Left lung (tissue), 10 donors: ENCODE results near the gene NR5A2. TPM values are rescaled to one million over a fixed set of nuclear protein-coding genes. Genes with fewer than 3 reads are reported as not detected.

Source experiments
- ATAC-seq: fragments of 200-7000 bp; cut with Tn5 transposase; one replicate; pipeline ENCODE4 v1.9.1; 2020; ENCODE audit warnings: moderate library complexity
- DNase-seq, 4 donors: peaks; one replicate each; pipeline ENCODE4 v3.0.0-alpha.2; 2013 to 2020
- H3K27ac ChIP-seq, 2 donors: fragments of 200-600 bp; sonication (generic) in 1 of 2; one replicate each; pipeline versions ENCODE4 v1.5.0 to v1.8.0; 2020 to 2021
- H3K27me3 ChIP-seq, 2 donors: fragments of 200-600 bp; sonication (generic) in 1 of 2; one replicate each; pipeline versions ENCODE4 v1.5.0 to v1.8.0; 2020 to 2021
- H3K36me3 ChIP-seq, 2 donors: fragments of 200-600 bp; sonication (generic) in 1 of 2; one replicate each; pipeline versions ENCODE4 v1.5.0 to v1.8.0; 2020 to 2021
- H3K4me1 ChIP-seq, 2 donors: fragments of 200-600 bp; one replicate each; pipeline ENCODE4 v1.8.0; 2021
- H3K4me3 ChIP-seq, 2 donors: fragments of 200-600 bp; sonication (generic) in 1 of 2; one replicate each; pipeline versions ENCODE4 v1.5.0 to v1.8.0; 2020 to 2021; ENCODE audit warnings: mild to moderate bottlenecking in 1 of 2
- H3K9me3 ChIP-seq, 2 donors: fragments of 200-600 bp; sonication (generic) in 1 of 2; one replicate each; pipeline versions ENCODE4 v1.5.0 to v1.8.0; 2020 to 2021
- intact Hi-C, 2 donors: fragments of 100-400 bp; cut with DNase I; formaldehyde crosslinking; loops; one replicate each; pipeline versions ENCODE4 v1.11.2 to v1.14.2; 2022
- polyA plus RNA-seq, 6 donors: library from polyadenylated mRNA; unstranded; fragments of 120-200 nt; gene quantifications; one replicate each; pipeline ENCODE4 v1.2.1, GENCODE V29; 2013; ENCODE audit not compliant: insufficient read length in 6 of 6
- total RNA-seq, 2 donors: library from RNA; stranded (reverse); fragmentation: NEBNext Ultra II Directional; extraction: Animal tissue kit (Norgen Biotek cat#: 25700); gene quantifications; one replicate each; pipeline ENCODE4 v1.2.1, GENCODE V29; 2021
- TF ChIP-seq, protein P1 (sequence below), 2 donors: fragments of 200-600 bp; sonication (generic) in 1 of 2; IDR thresholded peaks; one replicate each; pipeline versions ENCODE4 v1.5.0 to v1.8.0; 2021; ENCODE audit warnings: antibody characterized with exemption in 2 of 2
- donor health status: DM: no; HTN: yes; CAD: no.
- donor health status: DM: no; HTN: no; CAD: no.

Gene NR5A2
- total and polyA plus RNA-seq, 8 donors, result 2.8 to 10.7 (median 8.2) TPM

DNA sequence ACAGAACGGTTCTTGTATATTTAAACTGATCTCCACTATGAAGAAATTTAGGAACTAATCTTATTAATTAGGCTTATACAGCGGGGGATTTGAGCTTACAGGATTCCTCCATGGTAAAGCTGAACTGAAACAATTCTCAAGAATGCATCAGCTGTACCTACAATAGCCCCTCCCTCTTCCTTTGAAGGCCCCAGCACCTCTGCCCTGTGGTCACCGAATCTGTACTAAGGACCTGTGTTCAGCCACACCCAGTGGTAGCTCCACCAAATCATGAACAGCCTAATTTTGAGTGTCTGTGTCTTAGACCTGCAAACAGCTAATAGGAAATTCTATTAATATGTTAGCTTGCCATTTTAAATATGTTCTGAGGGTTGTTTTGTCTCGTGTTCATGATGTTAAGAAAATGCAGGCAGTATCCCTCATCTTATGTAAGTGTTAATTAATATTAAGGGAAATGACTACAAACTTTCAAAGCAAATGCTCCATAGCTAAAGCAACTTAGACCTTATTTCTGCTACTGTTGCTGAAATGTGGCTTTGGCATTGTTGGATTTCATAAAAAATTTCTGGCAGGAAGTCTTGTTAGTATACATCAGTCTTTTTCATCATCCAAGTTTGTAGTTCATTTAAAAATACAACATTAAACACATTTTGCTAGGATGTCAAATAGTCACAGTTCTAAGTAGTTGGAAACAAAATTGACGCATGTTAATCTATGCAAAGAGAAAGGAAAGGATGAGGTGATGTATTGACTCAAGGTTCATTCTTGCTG lies 147.2 kb downstream of the NR5A2 start:
- TF ChIP-seq, protein P1, sequence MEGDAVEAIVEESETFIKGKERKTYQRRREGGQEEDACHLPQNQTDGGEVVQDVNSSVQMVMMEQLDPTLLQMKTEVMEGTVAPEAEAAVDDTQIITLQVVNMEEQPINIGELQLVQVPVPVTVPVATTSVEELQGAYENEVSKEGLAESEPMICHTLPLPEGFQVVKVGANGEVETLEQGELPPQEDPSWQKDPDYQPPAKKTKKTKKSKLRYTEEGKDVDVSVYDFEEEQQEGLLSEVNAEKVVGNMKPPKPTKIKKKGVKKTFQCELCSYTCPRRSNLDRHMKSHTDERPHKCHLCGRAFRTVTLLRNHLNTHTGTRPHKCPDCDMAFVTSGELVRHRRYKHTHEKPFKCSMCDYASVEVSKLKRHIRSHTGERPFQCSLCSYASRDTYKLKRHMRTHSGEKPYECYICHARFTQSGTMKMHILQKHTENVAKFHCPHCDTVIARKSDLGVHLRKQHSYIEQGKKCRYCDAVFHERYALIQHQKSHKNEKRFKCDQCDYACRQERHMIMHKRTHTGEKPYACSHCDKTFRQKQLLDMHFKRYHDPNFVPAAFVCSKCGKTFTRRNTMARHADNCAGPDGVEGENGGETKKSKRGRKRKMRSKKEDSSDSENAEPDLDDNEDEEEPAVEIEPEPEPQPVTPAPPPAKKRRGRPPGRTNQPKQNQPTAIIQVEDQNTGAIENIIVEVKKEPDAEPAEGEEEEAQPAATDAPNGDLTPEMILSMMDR (IDR thresholded peaks at IDR 0.05), result no peak
- Histone ChIP-seq H3K27me3 (no peaks in the 10 kb centered on the region), H3K27ac (no peak overlapping the region), H3K4me3 (no peak overlapping the region), H3K4me1 (no peaks in the 10 kb centered on the region), H3K9me3 (no peaks in the 10 kb centered on the region), H3K36me3 (no peaks in the 10 kb centered on the region)
- DNase-seq (no peak), ATAC-seq (no peak)
- intact Hi-C loops, result no loop called here

DNA sequence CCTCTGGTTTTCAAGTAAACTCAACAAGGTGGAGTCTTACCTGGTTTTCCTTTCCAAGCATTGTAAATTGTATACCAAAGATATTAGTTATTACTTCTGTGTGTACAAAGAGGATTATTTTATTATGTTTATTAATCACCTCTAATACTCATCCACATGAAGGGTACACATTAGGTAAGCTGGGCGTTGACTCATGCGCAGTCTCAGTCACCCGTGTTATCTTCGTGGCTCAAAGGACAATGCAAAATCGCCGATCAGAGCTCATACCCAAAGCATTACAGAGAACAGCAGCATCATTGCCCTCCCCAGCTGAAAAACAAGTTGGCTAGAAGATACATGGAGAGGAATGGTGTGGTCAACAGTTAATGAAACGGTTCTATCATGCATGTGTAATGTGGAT lies 148.7 kb downstream of the NR5A2 start:
- Histone ChIP-seq H3K4me3 (no peak overlapping the region), H3K9me3 (no peaks in the 10 kb centered on the region), H3K27me3 (no peaks in the 10 kb centered on the region), H3K36me3 (no peaks in the 10 kb centered on the region), H3K4me1 (no peaks in the 10 kb centered on the region), H3K27ac (no peak overlapping the region)
- intact Hi-C loops, result no loop called here
- no peak for DNase-seq
- TF ChIP-seq, protein P1 (IDR thresholded peaks at IDR 0.05), result no peak
- no peak for ATAC-seq

DNA sequence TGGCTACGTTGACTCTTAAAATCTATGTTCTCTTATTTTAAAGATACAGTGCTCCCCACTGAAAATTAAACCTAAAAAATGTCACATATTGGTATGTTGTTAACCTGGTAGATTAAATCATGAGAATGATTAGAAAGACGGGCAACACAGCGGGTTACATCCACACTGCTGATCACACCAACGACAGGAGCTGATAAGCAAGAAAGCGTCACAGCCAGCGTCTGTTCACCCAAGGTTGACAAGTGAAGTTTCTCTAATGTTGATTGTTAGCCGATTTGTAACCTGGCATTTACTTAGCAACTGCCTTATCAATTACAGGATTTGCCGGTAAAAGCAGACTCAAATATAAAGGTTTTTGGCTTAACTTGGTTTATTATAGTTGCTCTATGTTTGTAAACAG lies 149.3 kb downstream of the NR5A2 start:
- no peaks in the 10 kb centered on the region for H3K36me3 ChIP-seq
- H3K4me1 ChIP-seq, result no peaks in the 10 kb centered on the region
- no peak for DNase-seq
- no peak overlapping the region for H3K27ac ChIP-seq
- H3K9me3 ChIP-seq, result no peaks in the 10 kb centered on the region
- no peak overlapping the region for H3K4me3 ChIP-seq
- H3K27me3 ChIP-seq, result no peaks in the 10 kb centered on the region
- ATAC-seq, result no peak
- intact Hi-C loops, result no loop called here
- TF ChIP-seq, protein P1 (IDR thresholded peaks at IDR 0.05), result no peak

DNA sequence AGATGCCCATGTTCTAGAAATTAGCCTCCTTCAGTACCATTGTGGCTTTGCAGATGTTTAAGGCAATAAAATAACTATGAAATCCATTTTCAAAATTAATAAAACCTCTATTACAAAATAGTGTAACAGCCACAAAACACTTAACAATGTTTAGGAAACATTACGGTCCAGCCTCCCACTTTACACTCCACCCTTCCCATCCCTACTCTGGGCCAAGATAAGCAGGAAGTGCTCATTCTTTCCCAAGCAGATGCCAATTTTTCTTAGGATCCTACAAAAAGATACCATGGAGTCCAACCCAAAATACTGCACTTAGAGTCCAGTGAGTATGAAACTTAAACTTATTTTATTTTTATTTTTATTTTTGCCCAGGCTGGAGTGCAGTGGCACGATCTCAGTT lies 150.8 kb downstream of the NR5A2 start:
- no peaks in the 10 kb centered on the region for H3K27me3 ChIP-seq
- H3K36me3 ChIP-seq, result no peaks in the 10 kb centered on the region
- no peaks in the 10 kb centered on the region for H3K9me3 ChIP-seq
- TF ChIP-seq, protein P1 (IDR thresholded peaks at IDR 0.05), result no peak
- no peak overlapping the region for H3K4me3 ChIP-seq
- no peak overlapping the region for H3K27ac ChIP-seq
- no peak for DNase-seq
- ATAC-seq, result no peak
- intact Hi-C loops, result no loop called here
- peaks cover 0 to 2% of the 10 kb centered on the region in 2 donors for H3K4me1 ChIP-seq

DNA sequence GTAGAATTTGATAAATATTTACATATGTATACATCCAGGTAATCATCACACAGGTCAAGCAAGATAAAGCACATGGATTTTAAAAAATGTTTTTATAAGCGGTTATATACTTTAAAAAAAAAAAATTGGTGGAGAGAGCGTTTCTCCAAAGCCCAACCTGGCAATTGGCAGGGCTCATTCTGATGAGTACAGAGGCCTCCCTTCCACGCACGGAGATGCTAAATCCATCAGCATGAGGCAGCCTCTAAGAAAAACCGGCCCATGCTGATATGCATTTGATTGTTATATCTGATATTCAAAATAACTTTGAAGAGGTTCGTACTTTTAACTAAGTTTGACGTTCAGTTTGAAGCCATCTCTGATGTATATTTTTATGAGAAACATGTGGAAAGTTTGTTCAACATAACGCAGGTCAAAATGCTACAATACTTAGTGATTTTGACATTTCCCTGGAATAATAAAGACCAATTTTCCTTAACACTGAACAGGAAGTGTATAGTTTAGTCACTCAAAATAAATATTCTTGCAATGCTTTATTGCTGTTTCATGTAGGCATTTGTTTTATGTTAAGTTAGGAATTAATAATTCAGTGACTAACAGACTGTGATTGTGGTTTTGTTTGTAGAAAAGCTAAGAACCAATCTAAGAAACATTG lies 151.7 kb downstream of the NR5A2 start:
- Histone ChIP-seq H3K9me3 (no peaks in the 10 kb centered on the region), H3K4me3 (no peak overlapping the region), H3K27ac (no peak overlapping the region), H3K4me1 (peaks cover 0 to 11% of the 10 kb centered on the region in 2 donors), H3K36me3 (no peaks in the 10 kb centered on the region), H3K27me3 (no peaks in the 10 kb centered on the region)
- intact Hi-C loops, result no loop called here
- no peak for ATAC-seq
- no peak for DNase-seq
- TF ChIP-seq, protein P1 (IDR thresholded peaks at IDR 0.05), result no peak
